ENCODE data around the gene CAPZB.

CAPZB gene

GRCh38 chr1:19479351-19480120, 5.8 kb downstream of the CAPZB start:
- no peak overlapping the region for H3K4me3 ChIP-seq (ENCODE audit: low read depth, low read length)
- DNase-seq (ENCODE audit: low read depth): no peak
- TF ChIP-seq CTCF (IDR thresholded peaks at IDR 0.05; ENCODE audit: control insufficient read depth, extremely low read depth, insufficient read depth): no peak

- no peak for TF ChIP-seq CTCF (IDR thresholded peaks at IDR 0.05; ENCODE audit: control insufficient read depth, extremely low read depth, insufficient read depth)
- no peak overlapping the region for H3K4me3 ChIP-seq (ENCODE audit: low read depth, low read length)
- no peak for DNase-seq (ENCODE audit: low read depth)
Measured at GRCh38 chr1:19478322-19478721, 7.0 kb downstream of the CAPZB start.

- H3K4me3 ChIP-seq (ENCODE audit: low read depth, low read length): no peak overlapping the region
- TF ChIP-seq CTCF (IDR thresholded peaks at IDR 0.05; ENCODE audit: control insufficient read depth, extremely low read depth, insufficient read depth): no peak
- no peak for DNase-seq (ENCODE audit: low read depth)
Measured at GRCh38 chr1:19477284-19478249, 7.8 kb downstream of the CAPZB start.

GRCh38 chr1:19476450-19477190, 8.7 kb downstream of the CAPZB start:
- DNase-seq (ENCODE audit: low read depth): no peak
- H3K4me3 ChIP-seq (ENCODE audit: low read depth, low read length): no peak overlapping the region
- no peak for TF ChIP-seq CTCF (IDR thresholded peaks at IDR 0.05; ENCODE audit: control insufficient read depth, extremely low read depth, insufficient read depth)

- TF ChIP-seq CTCF (IDR thresholded peaks at IDR 0.05; ENCODE audit: control insufficient read depth, extremely low read depth, insufficient read depth): no peak
- H3K4me3 ChIP-seq (ENCODE audit: low read depth, low read length): no peak overlapping the region
- DNase-seq (ENCODE audit: low read depth): no peak
Measured at GRCh38 chr1:19475296-19475695, 10.0 kb downstream of the CAPZB start.

- H3K4me3 ChIP-seq (ENCODE audit: low read depth, low read length): no peak overlapping the region
- no peak for DNase-seq (ENCODE audit: low read depth)
- TF ChIP-seq CTCF (IDR thresholded peaks at IDR 0.05; ENCODE audit: control insufficient read depth, extremely low read depth, insufficient read depth): no peak
Measured at GRCh38 chr1:19472174-19472573, 13.2 kb downstream of the CAPZB start.
